Raji (cell line): ENCODE measurements around the gene OSER1.

Experiments used
- POLR2A ChIP-seq: IDR thresholded peaks from 2 replicates; pipeline ENCODE4 v1.6.1; 2011; ENCODE audit warnings: low read depth, low read length, control low read depth; ENCODE audit not compliant: insufficient read depth

OSER1 gene

DNA sequence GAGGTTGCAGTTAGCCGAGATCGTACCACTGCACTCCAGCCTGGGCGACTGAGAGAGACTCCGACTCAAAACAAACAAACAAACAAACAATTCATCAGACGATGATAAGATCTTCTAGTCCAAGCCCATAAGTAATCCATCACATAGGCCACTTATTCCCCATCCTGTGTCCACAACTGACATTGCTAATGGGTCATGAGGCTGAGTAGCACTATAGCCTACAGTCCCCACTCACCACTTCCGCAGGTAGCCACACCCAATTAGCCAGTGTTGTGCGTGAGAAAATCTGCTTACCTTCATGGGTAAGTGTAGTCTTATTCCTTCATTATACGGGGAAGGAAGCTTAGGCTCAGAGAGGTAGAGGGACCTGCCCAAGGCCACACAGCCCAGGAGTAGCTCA lies 36.7 kb downstream of the OSER1 start:
- TF ChIP-seq POLR2A = no peak

DNA sequence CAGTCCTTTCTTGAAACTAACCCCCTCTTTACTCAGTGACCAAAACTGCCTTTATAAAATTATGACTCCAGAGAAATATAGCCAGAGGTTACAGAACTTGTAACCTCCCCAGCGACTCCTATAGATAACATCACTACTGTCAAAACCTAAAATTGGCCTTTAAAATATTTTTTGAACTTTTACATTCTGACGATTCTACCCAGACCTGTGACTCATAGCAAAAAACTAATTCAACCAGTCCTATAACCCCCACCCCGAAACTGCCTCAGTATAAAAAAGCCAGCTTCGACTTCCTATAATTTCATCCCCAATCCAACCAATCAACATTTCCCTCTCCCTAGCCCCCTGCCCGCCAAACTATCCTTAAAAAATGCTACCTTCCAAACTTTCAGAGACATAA lies 37.5 kb downstream of the OSER1 start:
- TF ChIP-seq POLR2A = no peak

DNA sequence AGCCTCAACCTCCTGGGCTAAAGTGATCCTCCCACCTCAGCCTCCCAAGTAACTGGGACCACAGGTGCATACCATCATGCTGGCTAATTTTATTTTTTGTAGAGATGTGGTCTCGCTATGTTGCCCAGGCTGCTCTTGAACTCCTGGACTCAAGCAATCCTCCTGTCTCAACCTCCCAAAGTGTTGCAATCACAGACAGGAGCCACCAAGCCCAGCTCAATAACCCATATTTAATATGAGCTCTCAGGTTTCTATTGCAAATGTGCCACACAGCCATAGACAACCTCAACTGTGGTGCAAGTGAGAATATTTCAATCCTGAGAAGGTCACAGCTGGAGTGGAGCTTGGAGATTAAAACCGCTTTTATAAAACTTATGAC lies 38.0 kb downstream of the OSER1 start:
- no peak for TF ChIP-seq POLR2A

DNA sequence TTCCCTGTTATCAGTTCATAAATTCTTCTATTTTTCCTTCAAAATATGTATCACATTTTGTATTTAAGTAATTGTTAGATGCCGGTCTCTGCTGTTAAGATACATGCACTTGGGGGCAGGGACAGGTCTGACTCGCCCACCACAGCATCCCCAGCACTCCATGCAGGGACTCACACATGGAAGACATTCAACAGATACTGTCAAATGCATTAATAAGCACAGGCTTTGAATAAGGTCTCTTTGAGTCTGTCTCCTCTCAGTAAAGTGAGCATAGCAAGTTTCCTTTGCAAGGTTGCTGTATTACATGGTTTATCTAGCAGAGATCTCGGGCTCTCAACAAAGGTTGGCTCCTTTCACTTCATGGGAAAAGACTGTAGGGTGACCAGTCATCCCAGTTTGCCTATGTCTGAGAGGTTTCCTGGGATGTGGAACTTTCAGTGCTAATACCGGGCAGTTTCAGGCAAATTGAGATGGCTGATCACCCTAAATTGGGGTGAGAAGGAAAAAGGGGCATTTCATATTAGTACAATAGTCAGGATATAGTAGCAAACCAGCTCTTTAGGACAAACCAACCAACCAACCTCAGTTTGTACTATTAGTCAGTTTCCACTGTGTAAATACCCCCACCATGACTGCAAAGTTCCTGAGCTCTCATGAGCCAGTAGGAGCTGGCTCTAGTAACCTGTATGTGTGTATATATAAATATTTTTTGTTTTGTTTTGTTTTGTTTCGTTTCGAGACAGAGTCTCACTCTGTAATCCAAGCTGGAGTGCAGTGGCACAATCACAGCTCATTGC lies 38.6 kb downstream of the OSER1 start:
- no peak for TF ChIP-seq POLR2A

DNA sequence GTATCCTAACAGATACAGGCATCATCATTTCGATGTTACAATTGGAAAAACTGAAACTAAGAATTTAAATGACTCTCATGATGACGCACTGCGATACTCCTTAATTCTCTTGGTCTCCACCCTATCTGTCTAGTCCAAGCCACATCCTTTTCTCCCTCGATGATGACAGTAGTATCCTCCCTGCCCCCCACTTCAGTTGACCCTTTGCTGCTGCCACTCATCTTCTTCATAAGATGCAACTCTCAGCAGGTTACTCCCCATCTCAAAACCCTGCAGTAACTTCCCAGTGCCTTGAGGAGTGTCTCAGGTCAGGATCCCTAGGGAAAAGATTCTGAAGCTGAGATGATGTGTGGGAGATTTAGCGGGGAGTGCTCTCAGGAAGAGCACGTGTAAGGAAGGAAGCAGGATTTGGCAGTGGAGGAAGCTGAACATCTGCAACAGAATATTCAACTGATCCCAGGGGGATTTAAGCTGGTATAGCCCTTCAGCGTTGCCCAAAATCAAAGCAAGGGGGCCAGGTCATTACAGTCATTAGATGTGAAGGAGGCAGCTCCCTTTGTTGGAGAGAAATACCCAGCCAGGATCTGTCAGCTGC lies 39.7 kb downstream of the OSER1 start:
- no peak for TF ChIP-seq POLR2A

DNA sequence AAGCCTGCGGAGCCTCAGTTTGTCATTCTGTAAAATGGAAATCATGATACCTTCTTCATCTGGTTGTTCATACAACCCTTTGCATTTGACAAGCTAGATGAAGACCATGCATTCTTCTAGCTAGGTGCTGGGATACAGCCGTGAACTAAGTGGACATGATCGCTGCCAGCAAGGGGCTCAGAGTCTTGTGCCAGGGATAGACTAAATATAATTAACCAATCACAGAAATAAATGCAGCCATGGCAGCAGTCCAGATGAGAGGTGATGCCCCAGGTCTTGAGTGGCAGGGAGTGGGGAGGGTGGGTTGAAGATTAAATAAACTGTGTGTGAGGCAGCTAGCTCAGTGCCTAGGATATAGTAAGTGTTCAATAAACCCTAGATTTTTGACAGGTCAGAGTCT lies 42.8 kb downstream of the OSER1 start:
- TF ChIP-seq POLR2A = no peak

DNA sequence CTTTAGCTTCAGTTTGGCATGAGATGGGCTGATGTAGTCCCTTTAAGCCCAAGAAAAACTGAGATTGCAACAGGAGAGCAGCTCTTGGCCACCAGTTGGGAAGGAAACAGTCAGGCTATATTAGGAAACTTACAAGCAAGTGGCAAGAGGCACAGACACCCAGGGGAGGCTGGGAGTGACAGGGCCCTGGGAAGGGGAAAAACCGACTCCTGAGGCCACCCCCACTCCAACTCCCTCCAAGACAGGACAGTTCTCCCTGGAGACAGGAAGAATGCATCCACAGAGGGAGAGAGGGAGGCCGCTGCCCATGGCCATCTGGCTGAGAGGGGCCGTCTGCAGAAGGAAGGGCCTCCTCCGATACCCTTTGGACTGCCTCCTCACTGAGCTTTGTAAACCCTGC lies 44.1 kb downstream of the OSER1 start:
- no peak for TF ChIP-seq POLR2A

DNA sequence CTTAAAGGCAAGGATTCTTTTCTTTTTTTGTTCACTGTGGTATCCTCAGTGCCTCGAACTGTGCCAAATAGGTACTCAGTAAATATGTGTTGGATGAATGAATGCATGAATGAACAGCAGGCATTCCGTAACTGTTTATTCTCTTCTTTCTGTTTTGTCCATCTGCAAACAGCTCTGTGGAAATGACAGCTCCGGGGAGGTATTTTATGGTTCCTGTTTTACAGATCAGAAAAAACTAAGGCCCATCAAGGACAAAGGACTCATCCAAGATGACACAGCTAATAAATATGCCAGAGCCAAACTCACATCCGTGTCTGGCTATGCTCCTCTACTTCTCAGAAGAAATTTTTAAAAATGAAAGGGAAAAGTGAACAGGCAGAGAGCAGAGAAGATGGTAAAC lies 44.6 kb downstream of the OSER1 start:
- no peak for TF ChIP-seq POLR2A

DNA sequence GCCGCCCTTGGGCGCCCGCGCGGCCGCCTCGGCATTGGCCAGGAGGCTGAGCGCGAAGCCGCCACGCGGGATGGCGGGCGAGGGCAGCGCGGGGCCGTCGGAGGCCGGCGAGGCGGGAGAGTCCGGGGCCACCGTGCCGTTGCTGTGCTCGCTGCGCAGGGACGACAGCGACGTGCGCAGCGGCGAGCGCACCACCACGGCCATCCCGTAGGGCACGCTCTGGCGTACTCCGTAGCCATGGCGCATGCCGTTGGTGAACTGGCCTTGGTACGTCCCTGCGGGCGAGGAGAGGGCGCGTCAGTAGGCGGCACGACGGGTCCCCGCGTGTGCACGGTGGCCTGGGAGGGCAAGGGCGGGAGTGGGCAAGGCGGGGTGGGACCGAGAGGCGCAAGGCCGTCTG lies 50.4 kb downstream of the OSER1 start:
- no peak for TF ChIP-seq POLR2A

DNA sequence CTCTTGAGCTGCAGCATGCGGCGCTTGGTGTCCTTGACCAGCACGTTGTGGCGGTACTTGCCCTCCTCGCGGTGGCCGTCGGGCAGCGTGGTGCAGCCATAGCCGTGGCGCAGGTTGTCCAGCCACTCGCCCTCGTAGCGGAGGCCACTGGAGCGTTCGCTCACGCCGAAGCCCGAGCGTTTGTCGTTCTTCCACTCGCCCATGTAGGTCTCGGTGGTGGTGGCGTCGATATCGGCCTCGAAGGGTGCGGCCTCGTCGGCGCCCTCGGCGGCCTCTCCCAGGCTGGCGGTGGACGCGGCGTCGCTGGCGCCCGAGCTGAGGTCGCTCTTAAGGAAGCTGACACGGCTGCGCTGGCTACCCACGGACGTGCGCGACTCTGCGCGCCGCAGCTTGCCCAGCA lies 50.9 kb downstream of the OSER1 start:
- TF ChIP-seq POLR2A = no peak

DNA sequence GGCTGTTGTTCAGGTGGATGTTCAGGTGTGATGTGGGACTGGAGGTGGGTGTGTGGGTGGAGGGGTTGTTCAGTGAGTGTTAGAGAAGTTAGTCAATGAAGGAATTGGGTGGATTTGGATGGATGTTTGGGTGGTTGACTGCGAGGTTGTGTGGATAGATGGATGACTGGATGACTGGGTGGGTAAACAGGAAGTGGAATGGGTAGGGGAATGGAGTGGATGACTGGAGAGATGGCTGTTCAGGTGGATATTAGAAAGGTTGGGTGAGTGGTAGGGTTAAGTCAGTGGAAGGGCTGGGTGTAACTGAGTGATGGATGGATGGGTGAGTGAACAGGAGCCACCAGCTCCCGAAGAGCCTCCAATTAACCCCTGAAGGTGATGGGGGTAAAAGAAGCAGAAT lies 51.4 kb downstream of the OSER1 start:
- TF ChIP-seq POLR2A = no peak

DNA sequence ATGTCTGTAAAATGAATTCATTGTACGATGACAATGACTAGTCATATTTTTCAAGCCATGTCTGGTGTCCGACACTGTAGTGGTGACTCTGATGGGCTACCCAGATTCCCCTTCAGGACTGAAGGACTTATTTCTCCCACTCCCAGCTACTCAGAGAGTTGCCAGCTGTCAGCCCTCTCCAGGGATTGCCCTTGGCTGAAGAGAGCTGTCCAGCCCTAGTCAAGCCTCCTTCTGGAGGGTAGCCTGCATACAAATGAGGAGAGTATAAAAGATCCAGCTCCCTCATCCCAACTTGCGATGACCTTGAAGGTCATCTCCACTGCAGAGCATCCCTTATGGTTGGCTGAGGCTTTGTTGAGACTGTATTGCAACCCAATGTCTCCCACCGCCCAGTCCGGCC lies 53.5 kb downstream of the OSER1 start:
- TF ChIP-seq POLR2A = no peak

DNA sequence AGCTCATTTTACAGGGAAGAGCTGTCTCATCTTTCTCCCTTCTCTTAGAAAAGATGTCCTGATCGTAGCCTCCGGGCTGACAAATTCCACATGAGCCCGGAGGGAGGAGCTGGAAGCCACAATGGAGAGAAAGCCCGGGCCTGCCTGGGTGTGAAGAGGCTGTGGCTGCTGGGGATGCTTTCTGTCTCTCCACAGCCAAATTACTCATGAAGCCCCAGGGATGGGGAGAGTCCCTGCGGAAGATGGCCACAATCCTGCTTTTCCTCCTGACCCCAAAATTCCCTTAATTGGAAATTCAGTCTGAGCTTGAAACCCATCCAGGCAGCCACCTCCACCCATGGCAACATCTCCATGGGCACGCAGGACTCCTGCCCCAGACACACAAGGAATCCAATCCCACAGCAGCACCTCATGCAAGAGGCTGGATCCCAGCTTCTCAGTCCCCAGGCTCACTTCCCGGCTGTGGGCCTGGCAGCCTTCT lies 56.0 kb downstream of the OSER1 start:
- TF ChIP-seq POLR2A = no peak

DNA sequence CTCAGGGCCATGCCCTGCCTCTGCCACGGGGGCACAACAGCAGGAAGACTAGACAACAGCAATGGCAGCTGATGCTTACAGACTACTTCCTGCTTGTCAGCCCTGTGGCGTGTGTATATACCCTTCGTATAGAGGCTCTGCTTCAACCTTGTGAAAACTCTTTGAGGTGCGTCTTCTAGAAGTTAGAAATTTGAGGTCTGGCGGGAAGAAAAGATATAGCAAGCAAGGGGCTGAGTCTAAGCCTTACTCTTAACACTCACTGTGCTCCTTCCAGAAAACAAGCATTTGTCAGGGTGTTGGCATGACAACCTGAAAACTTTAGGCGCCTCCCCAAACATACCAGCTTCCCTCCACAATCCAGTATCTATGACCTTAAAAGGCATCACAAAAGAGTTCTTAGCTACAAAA lies 56.9 kb downstream of the OSER1 start:
- TF ChIP-seq POLR2A = no peak

DNA sequence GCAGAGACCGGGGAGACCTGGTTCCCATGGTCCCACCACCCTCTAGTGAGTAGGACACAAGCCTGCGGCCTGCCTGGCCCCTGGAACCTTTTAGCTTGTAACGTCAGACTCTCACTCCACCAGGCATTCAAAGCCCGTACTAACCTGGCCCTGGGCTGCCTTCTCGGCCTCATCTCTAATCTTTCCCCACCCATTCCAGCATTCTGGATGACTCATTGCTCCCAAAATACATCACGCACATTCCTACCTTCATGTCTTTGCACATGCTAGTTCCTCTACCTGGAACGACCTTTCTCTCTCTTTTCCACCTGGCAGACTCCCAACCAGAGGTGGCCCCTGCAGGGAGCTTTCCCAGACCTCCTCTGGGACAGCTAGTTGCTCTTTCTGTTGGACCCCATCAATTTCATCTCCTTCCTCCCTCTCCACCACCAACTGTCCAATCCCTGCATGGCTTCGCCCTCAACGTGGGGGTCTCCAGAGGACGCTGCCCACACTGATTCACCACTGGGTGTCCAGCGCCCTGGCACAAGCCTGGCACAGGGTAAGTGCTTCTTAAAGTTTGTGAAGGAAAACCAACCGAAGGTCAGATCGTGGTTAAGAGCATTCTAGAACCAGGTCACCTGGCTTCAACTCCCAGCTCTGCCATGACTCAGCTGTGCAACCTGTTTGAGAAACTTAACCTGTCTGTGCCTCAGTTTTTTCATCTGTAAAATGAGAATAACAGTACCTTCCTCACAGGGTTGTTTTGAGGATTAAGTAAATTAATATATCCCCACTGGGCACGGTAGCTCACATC lies 58.8 kb downstream of the OSER1 start:
- no peak for TF ChIP-seq POLR2A

DNA sequence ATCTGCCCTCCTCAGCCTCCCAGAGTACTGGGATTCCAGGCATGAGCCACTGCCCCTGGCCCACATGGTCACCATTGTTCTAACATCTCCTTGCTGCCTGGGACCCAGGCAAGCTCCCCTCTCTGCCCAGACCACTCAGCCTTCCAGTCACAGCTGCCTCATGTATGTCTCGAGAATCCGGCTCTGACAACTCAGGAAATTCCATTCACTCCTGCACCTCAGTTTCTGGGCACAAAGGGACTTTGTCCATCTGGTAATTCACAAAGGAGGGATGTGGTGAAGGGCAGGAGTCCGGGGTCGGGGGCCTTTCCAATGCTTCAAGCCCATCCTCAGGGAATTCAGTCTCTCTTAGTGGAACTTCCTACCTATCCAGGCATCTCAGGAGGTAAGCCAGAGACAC lies 64.3 kb downstream of the OSER1 start:
- no peak for TF ChIP-seq POLR2A
